ENCODE measurements around the gene SCAMP1.
A peak's percentile ranks its signal among the peaks of the same experiment; 100 is the strongest.

The SCAMP1 gene

DNA sequence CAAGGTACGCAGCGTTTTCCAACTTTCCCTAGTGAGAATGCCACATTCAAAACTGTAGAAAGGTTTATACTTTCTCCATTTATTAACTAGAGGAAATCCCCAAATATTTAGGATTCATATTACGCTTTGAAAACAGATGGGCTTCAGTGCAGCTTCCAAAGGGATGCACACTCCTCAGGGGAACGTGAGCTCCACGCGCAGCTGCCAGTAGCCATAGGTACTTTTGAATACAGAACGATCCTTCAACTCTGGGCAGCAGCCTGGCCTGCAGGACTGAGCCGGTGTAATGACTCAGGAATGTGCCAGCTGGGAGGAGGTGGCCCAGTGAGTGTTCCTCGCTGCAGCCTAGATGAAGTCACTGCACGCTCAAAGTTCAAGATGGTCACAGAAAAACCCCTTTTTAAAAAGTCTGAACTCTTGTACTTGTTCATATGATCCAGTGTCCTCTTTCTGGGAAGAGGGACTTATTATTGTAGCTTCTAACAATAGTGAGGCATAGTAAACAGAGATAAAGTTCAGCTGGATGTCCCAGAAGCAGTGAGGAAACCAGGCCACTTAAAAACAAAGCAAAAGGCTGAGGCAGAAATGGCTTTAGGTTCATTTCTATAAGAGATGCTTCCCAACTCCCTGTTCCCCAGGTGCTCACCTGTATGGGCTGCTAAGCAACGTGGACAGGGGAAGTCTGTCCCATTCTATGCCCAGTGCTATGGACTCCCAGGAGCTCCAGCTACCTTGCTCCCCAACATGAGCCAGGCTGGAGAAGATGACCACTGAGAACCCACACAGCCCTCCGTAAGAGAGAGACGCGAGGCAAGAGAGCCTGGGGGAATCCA is 158.2 kb downstream of the SCAMP1 start:
- DNase-seq: peak; percentile 61

GRCh38 chr5:78519198-78519941 is 159.0 kb downstream of the SCAMP1 start:
- no peak for DNase-seq

DNA sequence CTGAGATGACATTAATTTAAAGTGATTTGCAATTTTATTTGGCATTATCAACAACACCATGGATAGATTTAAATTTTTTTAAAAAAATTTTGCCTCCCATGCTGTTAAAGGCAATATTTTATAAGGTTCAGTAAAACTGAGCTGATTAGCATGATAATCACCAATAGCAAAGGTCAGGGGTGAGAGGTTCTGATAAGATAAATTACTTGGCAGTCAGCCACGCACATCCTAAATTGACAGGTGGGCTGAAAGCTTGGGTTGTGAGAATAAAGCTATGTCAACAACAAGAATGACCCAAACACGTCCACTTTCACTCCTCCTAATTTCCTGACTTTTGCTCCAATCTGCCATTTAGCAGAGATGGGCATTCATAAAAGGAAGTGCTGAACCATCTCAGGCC is 161.0 kb downstream of the SCAMP1 start:
- DNase-seq: no peak

GRCh38 chr5:78522476-78523260 is 162.3 kb downstream of the SCAMP1 start:
- DNase-seq: no peak

DNA sequence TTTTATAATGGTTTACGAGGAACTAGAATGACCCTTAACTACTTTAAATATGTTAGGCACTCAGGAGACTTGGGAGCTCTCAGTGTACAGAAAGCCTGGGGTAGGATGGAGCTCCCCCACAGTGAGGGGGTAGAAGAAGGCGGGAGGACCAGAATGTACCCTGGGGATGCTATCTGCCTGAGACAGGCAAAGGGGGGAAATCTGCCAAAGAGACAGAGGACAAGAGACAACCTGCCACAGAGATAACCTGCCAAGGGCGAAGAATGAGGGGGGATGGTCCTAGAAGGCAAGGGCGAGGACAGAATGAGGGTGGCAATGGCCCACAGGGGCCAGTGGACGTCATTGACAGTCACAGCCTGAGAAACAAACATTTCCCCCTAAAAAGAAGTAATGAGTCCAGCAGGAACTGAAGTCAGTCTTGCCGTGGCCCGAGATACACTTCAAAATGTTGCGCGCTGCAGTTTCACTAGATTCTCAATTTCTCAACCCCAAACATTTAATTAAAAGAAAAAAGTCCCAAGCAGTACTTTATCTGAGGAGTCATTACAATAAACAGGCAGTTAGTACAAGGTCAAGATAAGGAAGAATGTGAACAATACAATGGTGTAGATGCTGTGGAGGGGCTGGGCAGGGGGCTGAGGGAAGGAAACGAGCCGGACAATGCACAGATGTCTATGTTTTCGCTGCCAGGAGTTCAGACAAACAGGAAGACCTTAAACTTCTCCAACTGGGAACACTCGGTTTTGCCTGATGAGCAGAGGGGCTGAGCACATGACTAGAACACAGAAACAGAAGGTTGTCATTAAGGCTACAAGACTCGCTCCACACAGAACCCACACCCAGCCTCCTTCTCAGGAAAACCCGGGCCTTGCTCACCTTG is 163.1 kb downstream of the SCAMP1 start:
- DNase-seq: no peak

- no peak for DNase-seq
Measured at GRCh38 chr5:78526049-78526525, 165.7 kb downstream of the SCAMP1 start.

- peak; percentile 23 for DNase-seq
Measured at GRCh38 chr5:78527054-78527859, 166.8 kb downstream of the SCAMP1 start.

DNA sequence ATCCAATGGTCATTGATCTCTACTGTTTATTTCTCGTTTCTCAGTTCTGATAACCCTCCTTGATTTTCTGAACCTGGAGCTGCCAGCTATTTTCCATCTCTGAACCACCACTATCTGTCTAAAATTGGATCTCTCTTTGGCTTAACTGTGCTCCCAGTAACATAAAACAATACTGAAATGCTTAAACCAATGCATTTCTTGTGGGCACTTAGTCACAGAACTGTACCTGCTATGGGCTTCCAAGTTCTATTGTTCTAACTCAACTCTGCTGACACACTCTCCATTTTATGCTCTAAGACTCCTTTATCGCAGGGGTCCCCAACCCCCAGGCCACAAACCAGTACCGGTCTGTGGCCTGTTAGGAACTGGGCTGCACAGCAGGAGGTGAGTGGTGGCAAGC is 167.5 kb downstream of the SCAMP1 start:
- no peak for DNase-seq

Data from T1000 (cell line).